Measurements from ENCODE around the gene SEC16B.

Gene SEC16B

GRCh38 chr1:177907000-177907399, 62.9 kb downstream of the SEC16B start:
- Histone ChIP-seq H3K4ac (ENCODE audit: low read depth in 1 of 2, low read length in 2 of 2) (no peak overlapping the region), H2BK12ac (ENCODE audit: low read length in 2 of 2) (no peak overlapping the region), H3K27ac (ENCODE audit: low read length, poor library complexity, severe bottlenecking) (no peak overlapping the region), H3K4me1 (ENCODE audit: control insufficient read depth, insufficient read depth, low read depth, low read length) (no peaks in the 10 kb centered on the region), H3K79me1 (replicated peaks; ENCODE audit: low read length, poor library complexity, severe bottlenecking) (no peaks in the 10 kb centered on the region), H3K14ac (ENCODE audit: low read length in 2 of 2) (no peak overlapping the region), H4K91ac (ENCODE audit: low read length) (no peak overlapping the region), H2AFZ (ENCODE audit: low read depth, low read length) (no peak overlapping the region), H3K27me3 (ENCODE audit: control insufficient read depth in 1 of 2, insufficient read depth in 1 of 2, low read length in 2 of 2) (peaks cover 20 to 22% of the 10 kb centered on the region in 2 experiments), H3K9me3 (ENCODE audit: control insufficient read depth, low read length) (no peaks in the 10 kb centered on the region), H3K4me3 (ENCODE audit: insufficient read depth in 1 of 2, low read depth in 1 of 2, low read length in 2 of 2) (no peak overlapping the region), H3K9ac (ENCODE audit: low read length) (no peak overlapping the region), H3K36me3 (ENCODE audit: control insufficient read depth in 1 of 2, insufficient read depth in 2 of 2, low read depth in 1 of 2, low read length in 2 of 2) (no peaks in the 10 kb centered on the region), H2BK5ac (ENCODE audit: low read depth, low read length, poor library complexity, severe bottlenecking) (no peak overlapping the region), H2BK120ac (ENCODE audit: low read depth, low read length) (no peak overlapping the region), H3K4me2 (ENCODE audit: low read length, poor library complexity, severe bottlenecking) (no peak overlapping the region), H3K23ac (ENCODE audit: low read length in 2 of 2) (no peak overlapping the region), H2AK5ac (ENCODE audit: low read length, severe bottlenecking) (no peak overlapping the region), H3K18ac (ENCODE audit: low read depth in 1 of 2, low read length in 2 of 2) (no peak overlapping the region), H2BK15ac (ENCODE audit: low read depth, poor library complexity, severe bottlenecking) (no peak overlapping the region), H4K8ac (ENCODE audit: low read length) (no peak overlapping the region)
- no peak for DNase-seq
- 91% methylated on average over 4 of the region's 5 CpGs for WGBS

GRCh38 chr1:177905686-177906085, 64.2 kb downstream of the SEC16B start:
- no peak overlapping the region for H2BK12ac ChIP-seq (ENCODE audit: low read length in 2 of 2)
- no peak for DNase-seq
- H3K4me3 ChIP-seq (ENCODE audit: insufficient read depth in 1 of 2, low read depth in 1 of 2, low read length in 2 of 2), result no peak overlapping the region
- H4K8ac ChIP-seq (ENCODE audit: low read length), result no peak overlapping the region
- H3K4me1 ChIP-seq (ENCODE audit: control insufficient read depth, insufficient read depth, low read depth, low read length), result no peaks in the 10 kb centered on the region
- no peak overlapping the region for H2BK5ac ChIP-seq (ENCODE audit: low read depth, low read length, poor library complexity, severe bottlenecking)
- no peaks in the 10 kb centered on the region for H3K9me3 ChIP-seq (ENCODE audit: control insufficient read depth, low read length)
- no CpG with 5 or more reads among the region's 1 CpG for WGBS
- no peak overlapping the region for H3K23ac ChIP-seq (ENCODE audit: low read length in 2 of 2)
- no peak overlapping the region for H3K4me2 ChIP-seq (ENCODE audit: low read length, poor library complexity, severe bottlenecking)
- no peak overlapping the region for H3K4ac ChIP-seq (ENCODE audit: low read depth in 1 of 2, low read length in 2 of 2)
- H2AFZ ChIP-seq (ENCODE audit: low read depth, low read length), result no peak overlapping the region
- H4K91ac ChIP-seq (ENCODE audit: low read length), result no peak overlapping the region
- no peak overlapping the region for H2BK15ac ChIP-seq (ENCODE audit: low read depth, poor library complexity, severe bottlenecking)
- H3K14ac ChIP-seq (ENCODE audit: low read length in 2 of 2), result no peak overlapping the region
- H3K18ac ChIP-seq (ENCODE audit: low read depth in 1 of 2, low read length in 2 of 2), result no peak overlapping the region
- no peaks in the 10 kb centered on the region for H3K79me1 ChIP-seq (replicated peaks; ENCODE audit: low read length, poor library complexity, severe bottlenecking)
- H2BK120ac ChIP-seq (ENCODE audit: low read depth, low read length), result no peak overlapping the region
- peaks cover 20 to 25% of the 10 kb centered on the region in 2 experiments for H3K27me3 ChIP-seq (ENCODE audit: control insufficient read depth in 1 of 2, insufficient read depth in 1 of 2, low read length in 2 of 2)
- no peak overlapping the region for H3K9ac ChIP-seq (ENCODE audit: low read length)
- H3K36me3 ChIP-seq (ENCODE audit: control insufficient read depth in 1 of 2, insufficient read depth in 2 of 2, low read depth in 1 of 2, low read length in 2 of 2), result no peaks in the 10 kb centered on the region
- no peak overlapping the region for H3K27ac ChIP-seq (ENCODE audit: low read length, poor library complexity, severe bottlenecking)
- no peak overlapping the region for H2AK5ac ChIP-seq (ENCODE audit: low read length, severe bottlenecking)

DNA sequence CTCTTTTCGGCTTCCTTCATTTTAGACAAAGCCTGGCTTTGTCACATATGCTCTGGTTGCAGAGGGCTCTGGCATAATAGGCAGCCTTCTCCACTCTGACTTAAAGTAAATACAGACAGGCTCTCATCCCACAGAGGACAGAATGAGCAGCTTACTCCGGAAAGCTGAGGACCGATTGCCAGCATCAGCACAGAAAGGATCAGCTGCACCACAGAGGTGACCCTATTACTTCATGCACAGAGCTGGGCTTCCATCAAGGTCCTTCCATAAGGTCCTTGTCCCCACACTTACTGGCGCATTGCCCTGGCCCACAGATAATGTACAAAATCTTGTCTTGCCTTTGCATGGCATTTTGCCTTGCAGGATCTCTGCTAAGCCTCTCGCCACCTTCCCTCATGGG, 67.6 kb downstream of the SEC16B start:
- Histone ChIP-seq H2BK15ac (ENCODE audit: low read depth, poor library complexity, severe bottlenecking) (no peak overlapping the region), H3K18ac (ENCODE audit: low read depth in 1 of 2, low read length in 2 of 2) (no peak overlapping the region), H3K4me1 (ENCODE audit: control insufficient read depth, insufficient read depth, low read depth, low read length) (no peaks in the 10 kb centered on the region), H2BK120ac (ENCODE audit: low read depth, low read length) (no peak overlapping the region), H2AFZ (ENCODE audit: low read depth, low read length) (no peak overlapping the region), H2BK12ac (ENCODE audit: low read length in 2 of 2) (no peak overlapping the region), H4K91ac (ENCODE audit: low read length) (no peak overlapping the region), H3K79me1 (replicated peaks; ENCODE audit: low read length, poor library complexity, severe bottlenecking) (no peaks in the 10 kb centered on the region), H3K36me3 (ENCODE audit: control insufficient read depth in 1 of 2, insufficient read depth in 2 of 2, low read depth in 1 of 2, low read length in 2 of 2) (no peaks in the 10 kb centered on the region), H3K4me2 (ENCODE audit: low read length, poor library complexity, severe bottlenecking) (no peak overlapping the region), H3K27me3 (ENCODE audit: control insufficient read depth in 1 of 2, insufficient read depth in 1 of 2, low read length in 2 of 2) (peaks cover 7 to 30% of the 10 kb centered on the region in 2 experiments), H3K9ac (ENCODE audit: low read length) (no peak overlapping the region), H3K27ac (ENCODE audit: low read length, poor library complexity, severe bottlenecking) (no peak overlapping the region), H2BK5ac (ENCODE audit: low read depth, low read length, poor library complexity, severe bottlenecking) (no peak overlapping the region), H4K8ac (ENCODE audit: low read length) (no peak overlapping the region), H3K23ac (ENCODE audit: low read length in 2 of 2) (no peak overlapping the region), H3K9me3 (ENCODE audit: control insufficient read depth, low read length) (no peaks in the 10 kb centered on the region), H3K14ac (ENCODE audit: low read length in 2 of 2) (no peak overlapping the region), H3K4ac (ENCODE audit: low read depth in 1 of 2, low read length in 2 of 2) (no peak overlapping the region), H3K4me3 (ENCODE audit: insufficient read depth in 1 of 2, low read depth in 1 of 2, low read length in 2 of 2) (no peak overlapping the region), H2AK5ac (ENCODE audit: low read length, severe bottlenecking) (no peak overlapping the region)
- 95% methylated on average over 5 of the region's 5 CpGs for WGBS
- DNase-seq, result no peak

GRCh38 chr1:177897998-177898654, 71.7 kb downstream of the SEC16B start:
- Histone ChIP-seq H3K79me1 (replicated peaks; ENCODE audit: low read length, poor library complexity, severe bottlenecking) (no peaks in the 10 kb centered on the region), H2BK120ac (ENCODE audit: low read depth, low read length) (no peak overlapping the region), H3K27me3 (ENCODE audit: control insufficient read depth in 1 of 2, insufficient read depth in 1 of 2, low read length in 2 of 2) (peaks cover 5 to 29% of the 10 kb centered on the region in 2 experiments), H3K4me2 (ENCODE audit: low read length, poor library complexity, severe bottlenecking) (no peak overlapping the region), H3K9ac (ENCODE audit: low read length) (no peak overlapping the region), H4K8ac (ENCODE audit: low read length) (no peak overlapping the region), H3K36me3 (ENCODE audit: control insufficient read depth in 1 of 2, insufficient read depth in 2 of 2, low read depth in 1 of 2, low read length in 2 of 2) (no peaks in the 10 kb centered on the region), H3K27ac (ENCODE audit: low read length, poor library complexity, severe bottlenecking) (no peak overlapping the region), H3K4ac (ENCODE audit: low read depth in 1 of 2, low read length in 2 of 2) (no peak overlapping the region), H3K18ac (ENCODE audit: low read depth in 1 of 2, low read length in 2 of 2) (no peak overlapping the region), H3K4me1 (ENCODE audit: control insufficient read depth, insufficient read depth, low read depth, low read length) (no peaks in the 10 kb centered on the region), H3K23ac (ENCODE audit: low read length in 2 of 2) (no peak overlapping the region), H4K91ac (ENCODE audit: low read length) (no peak overlapping the region), H2BK5ac (ENCODE audit: low read depth, low read length, poor library complexity, severe bottlenecking) (no peak overlapping the region), H3K4me3 (ENCODE audit: insufficient read depth in 1 of 2, low read depth in 1 of 2, low read length in 2 of 2) (no peak overlapping the region), H2BK15ac (ENCODE audit: low read depth, poor library complexity, severe bottlenecking) (no peak overlapping the region), H2BK12ac (ENCODE audit: low read length in 2 of 2) (no peak overlapping the region), H2AFZ (ENCODE audit: low read depth, low read length) (no peak overlapping the region), H3K9me3 (ENCODE audit: control insufficient read depth, low read length) (no peaks in the 10 kb centered on the region), H3K14ac (ENCODE audit: low read length in 2 of 2) (no peak overlapping the region), H2AK5ac (ENCODE audit: low read length, severe bottlenecking) (no peak overlapping the region)
- no peak for DNase-seq
- 87% methylated on average over 10 of the region's 11 CpGs for WGBS
